Measurements from ENCODE around the gene PIGA.

PIGA gene

GRCh38 chrX:15384304-15384703, 49.0 kb upstream of the PIGA start, which contains the start of gene VEGFD:
VEGFD (minus strand) TSS chrX:15384413; CDS start chrX:15383946, 467 bp downstream.
- Histone ChIP-seq H3K27ac (ENCODE audit: extremely low read depth, low read depth, low read length) (no peak within 1 kb of the TSS), H3K4me1 (ENCODE audit: control insufficient read depth, insufficient read depth, low read length) (no peaks in the 10 kb centered on the region; the same call in 1 of the 2 replicates), H3K4me3 (ENCODE audit: low read depth, low read length) (no peak within 1 kb of the TSS), H3K36me3 (ENCODE audit: control insufficient read depth in 2 of 2, insufficient read depth in 1 of 2, low read length in 2 of 2) (peaks cover 0 to 3% of the 10 kb centered on the region in 2 experiments; a peak in 1 of 3 replicates), H3K9me3 (ENCODE audit: control insufficient read depth, insufficient read depth, low read depth, low read length) (no peaks in the 10 kb centered on the region)
- POLR2A ChIA-PET = no interaction called here
- no peak for TF ChIP-seq FEZF1 (tag by site-specific recombination; IDR thresholded peaks at IDR 0.05)
- TF ChIP-seq ZNF239 (tag by site-specific recombination; IDR thresholded peaks at IDR 0.05) = no peak
- no peak for TF ChIP-seq ZNF362 (tag by site-specific recombination; IDR thresholded peaks at IDR 0.05)
- TF ChIP-seq ZNF16 (tag by site-specific recombination; IDR thresholded peaks at IDR 0.05; ENCODE audit: low read depth) = no peak
- no peak for TF ChIP-seq ZNF18 (tag by site-specific recombination; IDR thresholded peaks at IDR 0.05)
- TF ChIP-seq ZNF791 (tag by site-specific recombination; IDR thresholded peaks at IDR 0.05) = no peak
- TF ChIP-seq ZNF341 (tag by site-specific recombination; IDR thresholded peaks at IDR 0.05; ENCODE audit: low read depth) = no peak
- TF ChIP-seq ZNF112 (tag by site-specific recombination; IDR thresholded peaks at IDR 0.05) = no peak
- TF ChIP-seq SP3 (tag by site-specific recombination; IDR thresholded peaks at IDR 0.05) = no peak
- no peak for TF ChIP-seq ZNF280D (tag by site-specific recombination; IDR thresholded peaks at IDR 0.05)
- no peak for TF ChIP-seq PRDM4 (tag by site-specific recombination; IDR thresholded peaks at IDR 0.05)
- no peak for TF ChIP-seq ZNF394 (tag by site-specific recombination; IDR thresholded peaks at IDR 0.05; ENCODE audit: borderline replicate concordance)
- no peak for TF ChIP-seq ZNF404 (tag by site-specific recombination; IDR thresholded peaks at IDR 0.05)
- TF ChIP-seq ZNF555 (tag by site-specific recombination; conservative IDR thresholded peaks at IDR 0.05) = no peak
- CTCF ChIA-PET = interaction anchor here (0.6 to 3.0 kb wide), 5 partner anchors 10 to 88 kb away, joined by 3 to 33 read pairs (median 3); no protein-coding TSS in a partner anchor

- Histone ChIP-seq H3K27ac (ENCODE audit: extremely low read depth, low read depth, low read length) (no peak overlapping the region), H3K4me1 (ENCODE audit: control insufficient read depth, insufficient read depth, low read length) (no peaks in the 10 kb centered on the region; the same call in 1 of the 2 replicates), H3K4me3 (ENCODE audit: low read depth, low read length) (no peak overlapping the region), H3K36me3 (ENCODE audit: control insufficient read depth in 2 of 2, insufficient read depth in 1 of 2, low read length in 2 of 2) (no peaks in the 10 kb centered on the region), H3K9me3 (ENCODE audit: control insufficient read depth, insufficient read depth, low read depth, low read length) (no peaks in the 10 kb centered on the region)
- POLR2A ChIA-PET = no interaction called here
- CTCF ChIA-PET = interaction anchor here (0.6 to 3.0 kb wide), 15 partner anchors 16 to 1852 kb away, joined by 3 to 33 read pairs (median 4); no protein-coding TSS in a partner anchor
- no peak for TF ChIP-seq ZNF426 (tag by site-specific recombination; IDR thresholded peaks at IDR 0.05)
- TF ChIP-seq ZNF280D (tag by site-specific recombination; IDR thresholded peaks at IDR 0.05) = no peak
- no peak for TF ChIP-seq ZSCAN23 (tag by site-specific recombination; IDR thresholded peaks at IDR 0.05)
- no peak for TF ChIP-seq ZBTB49 (tag by site-specific recombination; IDR thresholded peaks at IDR 0.05; ENCODE audit: low read depth)
- no peak for TF ChIP-seq ZNF157 (tag by site-specific recombination; IDR thresholded peaks at IDR 0.05)
- TF ChIP-seq ZNF76 (tag by site-specific recombination; IDR thresholded peaks at IDR 0.05; ENCODE audit: borderline replicate concordance, low read depth) = no peak
- TF ChIP-seq ZNF629 (tag by site-specific recombination; IDR thresholded peaks at IDR 0.05) = no peak
- no peak for TF ChIP-seq ZNF473 (tag by site-specific recombination; IDR thresholded peaks at IDR 0.05)
Measured at GRCh38 chrX:15382813-15383212, 47.5 kb upstream of the PIGA start.
